Measurements from ENCODE around the gene CNDP2.

Gene CNDP2

GRCh38 chr18:74571895-74572680 lies 75.9 kb downstream of the CNDP2 start:
- no peak for DNase-seq (ENCODE audit: low read depth)

GRCh38 chr18:74573053-74573452 lies 76.9 kb downstream of the CNDP2 start:
- no peak for DNase-seq (ENCODE audit: low read depth)
